ENCODE results near the gene DVL2. TPM values are rescaled to one million over a fixed set of nuclear protein-coding genes. Genes with fewer than 3 reads are reported as not detected.

DVL2 gene
- total and polyA plus RNA-seq, 4 donors: 22.2 to 57.5 (median 35.2) TPM

DNA sequence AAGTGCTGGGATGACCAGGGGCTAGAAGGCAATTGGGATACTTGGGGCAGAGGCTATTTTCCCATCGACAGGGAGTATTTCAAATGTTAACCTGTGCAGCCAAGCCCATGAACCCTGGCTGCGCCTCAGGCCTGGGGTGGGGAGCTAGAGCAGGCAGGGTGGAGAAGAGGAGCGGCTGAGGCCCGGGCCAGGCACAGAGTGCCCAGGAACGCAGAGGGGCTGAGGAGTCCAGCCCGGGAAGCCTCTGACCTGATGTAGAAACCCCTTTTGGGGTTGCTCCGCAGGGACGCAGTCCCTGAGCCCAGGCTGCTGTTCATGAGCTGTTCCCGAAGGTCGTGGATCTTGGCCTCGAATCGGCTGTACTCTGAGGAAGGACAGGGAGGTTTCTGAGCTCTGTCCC, 38.3 kb downstream of the DVL2 start:
- Histone ChIP-seq H3K27ac (ENCODE audit: low read depth in 1 of 2, low read length in 1 of 2) (no peak overlapping the region), H3K4me1 (ENCODE audit: control insufficient read depth in 5 of 5, insufficient read depth in 5 of 5, low read length in 5 of 5) (no peaks in the 10 kb centered on the region), H3K4me3 (no peak overlapping the region), H3K9me3 (ENCODE audit: control insufficient read depth in 4 of 4, insufficient read depth in 3 of 4, low read length in 3 of 4) (no peaks in the 10 kb centered on the region), H3K9ac (ENCODE audit: insufficient read depth in 1 of 2, low read length in 2 of 2) (no peak overlapping the region), H3K36me3 (ENCODE audit: control insufficient read depth in 4 of 4, insufficient read depth in 4 of 4, low read length in 4 of 4) (peaks cover 0 to 41% (median 29%) of the 10 kb centered on the region in 4 donors), H3K27me3 (ENCODE audit: control insufficient read depth in 3 of 3, insufficient read depth in 3 of 3, low read length in 2 of 3) (no peaks in the 10 kb centered on the region)
- 94 to 98% methylated on average over 12 of the region's 12 CpGs for WGBS, 2 donors
- TF ChIP-seq, protein P1, sequence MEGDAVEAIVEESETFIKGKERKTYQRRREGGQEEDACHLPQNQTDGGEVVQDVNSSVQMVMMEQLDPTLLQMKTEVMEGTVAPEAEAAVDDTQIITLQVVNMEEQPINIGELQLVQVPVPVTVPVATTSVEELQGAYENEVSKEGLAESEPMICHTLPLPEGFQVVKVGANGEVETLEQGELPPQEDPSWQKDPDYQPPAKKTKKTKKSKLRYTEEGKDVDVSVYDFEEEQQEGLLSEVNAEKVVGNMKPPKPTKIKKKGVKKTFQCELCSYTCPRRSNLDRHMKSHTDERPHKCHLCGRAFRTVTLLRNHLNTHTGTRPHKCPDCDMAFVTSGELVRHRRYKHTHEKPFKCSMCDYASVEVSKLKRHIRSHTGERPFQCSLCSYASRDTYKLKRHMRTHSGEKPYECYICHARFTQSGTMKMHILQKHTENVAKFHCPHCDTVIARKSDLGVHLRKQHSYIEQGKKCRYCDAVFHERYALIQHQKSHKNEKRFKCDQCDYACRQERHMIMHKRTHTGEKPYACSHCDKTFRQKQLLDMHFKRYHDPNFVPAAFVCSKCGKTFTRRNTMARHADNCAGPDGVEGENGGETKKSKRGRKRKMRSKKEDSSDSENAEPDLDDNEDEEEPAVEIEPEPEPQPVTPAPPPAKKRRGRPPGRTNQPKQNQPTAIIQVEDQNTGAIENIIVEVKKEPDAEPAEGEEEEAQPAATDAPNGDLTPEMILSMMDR (IDR thresholded peaks at IDR 0.05; ENCODE audit: control extremely low read depth, extremely low read depth): no peak
- DNase-seq (no peak), ATAC-seq (ENCODE audit: insufficient read depth, low FRiP score) (no peak)

DNA sequence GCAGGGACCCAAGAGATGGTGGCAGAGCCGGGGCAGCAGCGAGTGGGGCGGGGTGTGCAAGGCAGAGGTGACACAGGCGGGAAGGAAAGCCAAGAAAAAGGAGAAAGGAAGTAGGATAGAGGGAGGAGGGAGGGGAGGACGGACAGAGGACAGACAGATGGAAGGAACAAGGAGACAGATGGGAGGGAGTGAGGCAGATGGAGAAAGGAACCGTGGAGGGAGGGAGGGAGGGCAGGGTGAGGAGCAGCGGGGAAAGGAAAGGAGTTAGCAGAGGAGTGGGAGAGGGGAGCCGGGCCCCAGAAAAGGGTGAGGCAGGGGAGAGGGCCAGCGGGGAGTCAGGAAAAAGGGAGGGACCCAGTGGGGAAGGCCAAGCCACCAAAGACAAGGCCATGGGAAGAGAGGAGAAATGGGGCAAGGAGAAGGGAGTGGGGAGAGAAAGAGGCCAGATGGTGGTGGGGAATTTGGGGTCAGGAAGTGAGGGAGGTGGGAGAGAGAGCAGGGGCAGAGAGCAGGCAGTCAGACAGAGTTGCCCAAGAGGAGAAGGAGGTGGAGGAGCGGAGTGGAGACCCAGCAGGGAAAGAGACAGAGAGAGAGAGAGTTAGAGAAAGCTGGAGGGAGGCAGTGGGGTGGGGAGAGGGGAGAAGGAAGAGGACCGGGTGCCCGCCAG, 41.9 kb downstream of the DVL2 start:
- Histone ChIP-seq H3K9ac (ENCODE audit: insufficient read depth in 1 of 2, low read length in 2 of 2) (no peak overlapping the region), H3K36me3 (ENCODE audit: control insufficient read depth in 4 of 4, insufficient read depth in 4 of 4, low read length in 4 of 4) (peaks cover 0 to 37% (median 26%) of the 10 kb centered on the region in 4 donors), H3K4me3 (no peak overlapping the region), H3K27ac (ENCODE audit: low read depth in 1 of 2, low read length in 1 of 2) (no peak overlapping the region), H3K9me3 (ENCODE audit: control insufficient read depth in 4 of 4, insufficient read depth in 3 of 4, low read length in 3 of 4) (no peaks in the 10 kb centered on the region), H3K27me3 (ENCODE audit: control insufficient read depth in 3 of 3, insufficient read depth in 3 of 3, low read length in 2 of 3) (no peaks in the 10 kb centered on the region), H3K4me1 (ENCODE audit: control insufficient read depth in 5 of 5, insufficient read depth in 5 of 5, low read length in 5 of 5) (no peaks in the 10 kb centered on the region)
- ATAC-seq (ENCODE audit: insufficient read depth, low FRiP score) (no peak), DNase-seq (no peak)
- TF ChIP-seq, protein P1 (IDR thresholded peaks at IDR 0.05; ENCODE audit: control extremely low read depth, extremely low read depth): no peak
- 81 to 82% methylated on average over 10 to 12 of the region's 12 CpGs for WGBS, 2 donors

DNA sequence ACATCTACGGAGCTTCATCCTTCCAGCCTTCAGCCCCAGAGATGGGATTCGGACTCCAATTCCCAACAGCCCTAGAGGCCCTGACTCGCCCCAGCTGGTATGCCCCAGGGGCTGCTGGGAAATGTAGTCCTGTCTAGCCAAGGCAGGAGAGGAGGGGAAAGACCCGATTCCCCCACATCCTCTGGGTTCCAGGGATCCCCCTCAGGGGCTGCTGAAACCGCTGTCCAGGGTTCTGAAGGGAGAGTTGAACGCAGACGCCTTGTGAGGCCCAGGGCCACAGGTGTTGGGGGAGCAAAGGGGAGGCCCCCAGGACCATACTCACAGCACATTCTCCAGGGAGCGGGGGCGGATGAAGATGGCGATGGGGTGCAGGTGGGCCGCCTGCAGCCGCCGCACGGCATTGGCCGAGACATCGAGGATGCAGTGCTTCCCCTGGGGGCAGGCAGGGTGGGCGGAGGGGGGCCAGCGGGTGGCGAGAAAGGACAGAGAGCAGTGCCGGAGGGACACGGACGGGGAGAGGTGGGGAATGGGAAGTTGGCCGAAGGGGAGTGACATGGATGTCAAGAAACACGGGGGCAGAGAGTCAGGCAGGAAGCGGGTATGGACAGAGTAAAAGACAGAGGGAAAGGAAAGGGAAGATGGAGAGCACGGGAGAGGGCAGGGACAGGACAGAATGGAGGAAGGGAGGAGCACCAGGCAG, 42.6 kb downstream of the DVL2 start:
- Histone ChIP-seq H3K36me3 (ENCODE audit: control insufficient read depth in 4 of 4, insufficient read depth in 4 of 4, low read length in 4 of 4) (peaks cover 0 to 34% (median 23%) of the 10 kb centered on the region in 4 donors), H3K9ac (ENCODE audit: insufficient read depth in 1 of 2, low read length in 2 of 2) (no peak overlapping the region), H3K9me3 (ENCODE audit: control insufficient read depth in 4 of 4, insufficient read depth in 3 of 4, low read length in 3 of 4) (no peaks in the 10 kb centered on the region), H3K27ac (ENCODE audit: low read depth in 1 of 2, low read length in 1 of 2) (no peak overlapping the region), H3K27me3 (ENCODE audit: control insufficient read depth in 3 of 3, insufficient read depth in 3 of 3, low read length in 2 of 3) (no peaks in the 10 kb centered on the region), H3K4me3 (no peak overlapping the region), H3K4me1 (ENCODE audit: control insufficient read depth in 5 of 5, insufficient read depth in 5 of 5, low read length in 5 of 5) (no peaks in the 10 kb centered on the region)
- DNase-seq (peak; percentile 59 to 68 (median 67)), ATAC-seq (ENCODE audit: insufficient read depth, low FRiP score) (no peak)
- TF ChIP-seq, protein P1 (IDR thresholded peaks at IDR 0.05; ENCODE audit: control extremely low read depth, extremely low read depth): no peak
- WGBS, 2 donors: 79 to 89% methylated on average over 26 of the region's 26 CpGs

All from lung (tissue), 12 donors.